DND-41 (cell line): ENCODE data around the gene FAM229A.
"Not testable (repeated sequence)": the region's sequence is repeated elsewhere in the genome, so short reads cannot be mapped to it uniquely, and the experiment has no call there.

ENCODE experiments used
- ATAC-seq: fragments of 200-7000 bp; cut with Tn5 transposase; 3 replicates; pipeline ENCODE4 v1.9.1; 2021; ENCODE audit warnings: low read depth; ENCODE audit not compliant: insufficient read depth
- DNase-seq: peaks from one replicate; pipeline ENCODE4 v3.0.0-alpha.2; 2020
- H2AFZ ChIP-seq: 2 replicates; pipeline ENCODE4 v1.6.0; 2012; ENCODE audit warnings: low read depth, low read length
- H3K27ac ChIP-seq: 2 replicates; pipeline ENCODE4 v1.5.1; 2012; ENCODE audit warnings: low read length, inconsistent platforms
- H3K27me3 ChIP-seq: fragments of 200-600 bp; sonication (generic); 2 replicates; pipeline ENCODE4 v1.6.0; 2012; ENCODE audit warnings: low read length, mild to moderate bottlenecking, inconsistent platforms; ENCODE audit not compliant: insufficient read depth, poor library complexity
- H3K36me3 ChIP-seq: 2 replicates; pipeline ENCODE4 v1.5.1; 2012; ENCODE audit warnings: low read length, inconsistent platforms; ENCODE audit not compliant: insufficient read depth
- H3K4me1 ChIP-seq: 2 replicates; pipeline ENCODE4 v1.5.1; 2012; ENCODE audit warnings: mild to moderate bottlenecking, low read length; ENCODE audit not compliant: insufficient read depth
- H3K4me2 ChIP-seq: 2 replicates; pipeline ENCODE4 v1.6.0; 2012; ENCODE audit warnings: mild to moderate bottlenecking, moderate library complexity, low read length, inconsistent platforms; ENCODE audit not compliant: insufficient read depth
- H3K4me3 ChIP-seq, 2 experiments: fragments of 200-600 bp in 1 of 2; shearing (Covaris generic) in 1 of 2; 2 replicates each; pipeline ENCODE4 v1.5.1; 2012 to 2016; ENCODE audit warnings: inconsistent platforms in 2 of 2, low read length in 2 of 2, mild to moderate bottlenecking in 2 of 2, low read depth in 1 of 2, moderate library complexity in 1 of 2
- H3K79me2 ChIP-seq: 2 replicates; pipeline ENCODE4 v1.6.0; 2012; ENCODE audit warnings: low read length, inconsistent platforms; ENCODE audit not compliant: insufficient read depth
- H3K9ac ChIP-seq: 2 replicates; pipeline ENCODE4 v1.6.0; 2012; ENCODE audit warnings: low read depth, mild to moderate bottlenecking, inconsistent platforms, low read length, moderate library complexity
- H3K9me3 ChIP-seq: 2 replicates; pipeline ENCODE4 v1.5.1; 2012; ENCODE audit warnings: low read length, moderate library complexity, mild to moderate bottlenecking, inconsistent platforms; ENCODE audit not compliant: insufficient read depth, severe bottlenecking
- H4K20me1 ChIP-seq: 2 replicates; pipeline ENCODE4 v1.6.0; 2012; ENCODE audit warnings: low read length; ENCODE audit not compliant: insufficient read depth
- EZH2 ChIP-seq: IDR thresholded peaks from 3 replicates; pipeline ENCODE4 v1.6.1; 2012; ENCODE audit warnings: borderline replicate concordance, low read depth, mild to moderate bottlenecking, moderate library complexity, low read length, inconsistent platforms; ENCODE audit not compliant: severe bottlenecking
- TF ChIP-seq, protein P1 (sequence below): IDR thresholded peaks from 2 replicates; pipeline ENCODE4 v1.5.1; 2012; ENCODE audit warnings: borderline replicate concordance, low read length, moderate library complexity, mild to moderate bottlenecking; ENCODE audit not compliant: poor library complexity, severe bottlenecking; ENCODE audit errors: extremely low read depth

The FAM229A gene

DNA sequence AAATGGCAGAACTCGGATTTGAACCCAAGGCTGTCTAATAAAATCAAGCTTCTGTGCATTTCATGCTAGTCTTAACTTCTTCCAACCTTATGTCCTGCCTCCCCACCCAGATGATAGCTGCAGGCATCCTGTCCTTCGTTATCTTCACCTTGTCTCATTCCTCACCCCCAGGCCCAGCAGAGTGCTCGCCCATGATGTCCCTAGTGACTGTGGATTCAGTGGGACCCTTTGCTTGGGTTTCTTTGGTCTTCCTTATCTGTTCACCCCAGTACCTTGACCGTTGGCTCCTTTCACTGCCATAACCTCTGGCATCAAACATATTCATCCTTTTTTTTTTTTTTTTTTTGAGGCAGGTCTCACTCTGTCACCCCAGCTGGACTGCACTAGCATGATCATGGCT lies 37.6 kb upstream of the FAM229A start:
- Histone ChIP-seq H3K36me3 (no peaks in the 10 kb centered on the region), H4K20me1 (no peaks in the 10 kb centered on the region), H3K9ac (no peak overlapping the region), H3K4me2 (no peak overlapping the region), H3K27ac (no peak overlapping the region), H2AFZ (no peak overlapping the region), H3K4me1 (peaks cover 18% of the 10 kb centered on the region), H3K9me3 (no peaks in the 10 kb centered on the region), H3K79me2 (no peaks in the 10 kb centered on the region), H3K4me3 (no peak overlapping the region), H3K27me3 (no peaks in the 10 kb centered on the region)
- TF ChIP-seq, protein P1, sequence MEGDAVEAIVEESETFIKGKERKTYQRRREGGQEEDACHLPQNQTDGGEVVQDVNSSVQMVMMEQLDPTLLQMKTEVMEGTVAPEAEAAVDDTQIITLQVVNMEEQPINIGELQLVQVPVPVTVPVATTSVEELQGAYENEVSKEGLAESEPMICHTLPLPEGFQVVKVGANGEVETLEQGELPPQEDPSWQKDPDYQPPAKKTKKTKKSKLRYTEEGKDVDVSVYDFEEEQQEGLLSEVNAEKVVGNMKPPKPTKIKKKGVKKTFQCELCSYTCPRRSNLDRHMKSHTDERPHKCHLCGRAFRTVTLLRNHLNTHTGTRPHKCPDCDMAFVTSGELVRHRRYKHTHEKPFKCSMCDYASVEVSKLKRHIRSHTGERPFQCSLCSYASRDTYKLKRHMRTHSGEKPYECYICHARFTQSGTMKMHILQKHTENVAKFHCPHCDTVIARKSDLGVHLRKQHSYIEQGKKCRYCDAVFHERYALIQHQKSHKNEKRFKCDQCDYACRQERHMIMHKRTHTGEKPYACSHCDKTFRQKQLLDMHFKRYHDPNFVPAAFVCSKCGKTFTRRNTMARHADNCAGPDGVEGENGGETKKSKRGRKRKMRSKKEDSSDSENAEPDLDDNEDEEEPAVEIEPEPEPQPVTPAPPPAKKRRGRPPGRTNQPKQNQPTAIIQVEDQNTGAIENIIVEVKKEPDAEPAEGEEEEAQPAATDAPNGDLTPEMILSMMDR: no peak
- no peak for TF ChIP-seq EZH2
- ATAC-seq: no peak
- no peak for DNase-seq

DNA sequence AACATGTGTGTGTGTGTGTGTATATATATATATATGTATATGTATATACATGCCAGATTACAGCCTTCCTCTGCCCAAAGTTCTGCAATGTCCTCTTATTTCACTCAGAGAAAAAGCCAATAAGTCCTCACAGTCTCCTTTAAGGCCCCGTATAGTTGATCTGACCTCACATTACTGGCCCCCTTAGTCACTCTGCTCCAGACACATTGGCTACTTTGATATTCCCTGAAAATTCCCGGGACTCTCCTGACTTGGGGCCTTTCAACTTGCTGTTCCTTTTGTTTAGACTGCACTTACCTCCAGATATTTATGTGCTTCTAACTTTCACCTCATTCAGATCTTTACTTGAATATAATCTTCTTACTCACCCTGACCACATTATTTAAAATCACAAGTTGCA lies 36.1 kb upstream of the FAM229A start:
- DNase-seq (no peak), ATAC-seq (no peak)
- Histone ChIP-seq H2AFZ (no peak overlapping the region), H3K79me2 (peaks cover 8% of the 10 kb centered on the region), H4K20me1 (peaks cover 2% of the 10 kb centered on the region), H3K4me1 (peaks cover 24% of the 10 kb centered on the region), H3K9ac (no peak overlapping the region), H3K27me3 (no peaks in the 10 kb centered on the region), H3K36me3 (peaks cover under 1% of the 10 kb centered on the region; the same call in 1 of the 2 replicates), H3K9me3 (no peaks in the 10 kb centered on the region), H3K4me2 (no peak overlapping the region), H3K4me3 (no peak overlapping the region), H3K27ac (no peak overlapping the region)
- TF ChIP-seq EZH2: no peak

DNA sequence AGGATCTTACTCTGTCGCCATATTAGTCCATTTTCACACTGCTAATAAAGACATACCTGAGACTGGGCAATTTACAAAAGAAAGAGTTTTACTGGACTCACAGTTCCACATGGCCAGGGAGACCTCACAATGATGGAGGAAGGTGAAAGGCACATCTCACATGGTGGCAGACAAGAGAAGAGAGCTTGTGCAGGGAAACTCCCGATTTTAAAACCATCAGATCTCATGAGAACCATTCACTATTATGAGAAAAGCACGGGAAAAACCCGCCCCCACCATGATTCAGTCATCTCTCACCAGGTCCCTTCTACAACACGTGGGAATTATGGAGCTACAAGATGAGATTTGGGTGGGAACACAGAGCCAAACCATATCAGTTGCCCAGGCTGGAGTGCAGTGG lies 34.2 kb upstream of the FAM229A start:
- ATAC-seq: not testable (repeated sequence)

DNA sequence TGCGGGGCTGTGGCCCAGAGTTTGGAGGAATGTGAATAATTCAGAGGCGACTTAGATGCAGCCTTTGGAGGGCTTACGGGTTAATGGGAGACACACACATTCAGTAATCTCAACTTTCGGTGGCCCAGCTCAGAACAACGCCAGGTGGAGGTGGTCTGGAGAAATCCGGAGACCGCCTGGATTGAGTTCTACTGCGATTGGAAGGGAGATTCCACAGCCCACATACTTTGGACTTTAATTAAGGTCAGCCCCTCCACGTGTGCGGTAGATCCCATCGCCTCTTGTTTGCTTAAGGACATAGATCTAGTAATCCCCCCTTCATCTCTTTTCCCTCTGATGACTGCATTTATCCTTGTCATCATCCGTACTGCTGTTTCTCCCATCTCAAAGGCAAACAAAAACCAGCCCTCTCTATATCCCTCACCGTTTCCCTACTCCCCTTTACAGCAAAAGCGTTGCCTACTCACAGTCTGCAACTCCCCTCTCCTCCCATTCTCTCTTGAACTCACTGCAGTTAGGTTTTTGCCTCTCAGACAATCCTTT lies 32.7 kb upstream of the FAM229A start:
- Histone ChIP-seq H3K36me3 (peaks cover 27% of the 10 kb centered on the region), H3K27ac (peak overlapping the region; percentile 66), H3K27me3 (no peaks in the 10 kb centered on the region), H3K4me1 (peaks cover 32% of the 10 kb centered on the region), H3K4me3 (peak overlapping the region; percentile 43 to 73), H4K20me1 (peaks cover 8% of the 10 kb centered on the region), H3K4me2 (peak overlapping the region; percentile 81), H2AFZ (peak overlapping the region; percentile 90), H3K9ac (peak overlapping the region; percentile 75), H3K9me3 (no peaks in the 10 kb centered on the region), H3K79me2 (peaks cover 41% of the 10 kb centered on the region)
- ATAC-seq (no peak), DNase-seq (no peak)
- no peak for TF ChIP-seq EZH2
- TF ChIP-seq, protein P1: no peak

More for the DNA sequence above, 34.2 kb upstream of the FAM229A start:
- not testable (repeated sequence) for H4K20me1 ChIP-seq, H3K9me3 ChIP-seq, H2AFZ ChIP-seq, DNase-seq, H3K4me2 ChIP-seq, H3K27me3 ChIP-seq, H3K27ac ChIP-seq, H3K4me3 ChIP-seq, H3K9ac ChIP-seq
- H3K36me3 ChIP-seq: peaks cover 11% of the 10 kb centered on the region
- H3K79me2 ChIP-seq: peaks cover 26% of the 10 kb centered on the region
- H3K4me1 ChIP-seq: peaks cover 38% of the 10 kb centered on the region
